8988T (cell line): Measurements from ENCODE around the gene TMEM131L.
"Not testable (repeated sequence)": the region's sequence is repeated elsewhere in the genome, so short reads cannot be mapped to it uniquely, and the experiment has no call there.

Experiments used
- DNase-seq: peaks from one replicate; pipeline ENCODE4 v3.0.0; 2011

Gene TMEM131L

GRCh38 chr4:153450544-153450917 is 15.6 kb upstream of the TMEM131L start:
- no peak for DNase-seq

DNA sequence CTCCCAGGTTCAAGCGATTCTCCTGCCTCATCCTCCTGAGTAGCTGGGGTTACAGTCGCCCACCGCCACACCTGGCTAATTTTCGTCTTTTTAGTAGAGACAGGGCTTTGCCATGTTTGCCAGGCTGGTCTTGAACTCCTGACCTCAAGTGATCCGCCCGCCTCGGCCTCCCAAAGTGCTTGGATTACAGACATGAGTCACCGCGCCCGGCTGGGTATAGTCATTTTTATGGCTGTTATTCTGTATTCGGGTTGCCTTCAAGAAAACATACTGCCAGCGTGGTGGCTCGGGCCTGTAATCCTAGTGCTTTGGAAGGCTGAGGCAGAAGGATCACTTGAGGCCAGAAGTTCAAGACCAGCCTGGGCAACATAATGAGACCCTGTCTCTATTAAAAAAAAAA is 15.0 kb upstream of the TMEM131L start:
- not testable (repeated sequence) for DNase-seq

- no peak for DNase-seq
Measured at GRCh38 chr4:153451911-153452657, 14.1 kb upstream of the TMEM131L start.

- no peak for DNase-seq
Measured at GRCh38 chr4:153452658-153453378, 13.3 kb upstream of the TMEM131L start.

DNA sequence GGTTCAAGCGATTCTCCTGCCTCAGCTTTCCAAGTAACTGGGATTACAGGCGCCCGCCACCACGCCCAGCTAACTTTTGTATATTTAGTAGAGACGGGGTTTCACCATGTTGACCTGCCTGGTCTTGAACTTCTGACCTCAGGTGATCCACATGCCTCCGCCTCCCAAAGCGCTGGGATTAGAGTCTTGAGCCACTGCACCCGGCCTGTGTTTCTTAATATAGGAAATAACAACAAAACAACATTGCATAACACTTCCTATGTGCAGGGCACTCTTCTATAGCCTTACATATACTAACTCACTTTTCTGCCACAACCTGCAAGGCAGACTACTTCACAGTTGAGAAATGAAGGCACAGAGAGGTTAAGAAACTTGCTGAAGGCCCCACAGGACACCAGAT is 12.8 kb upstream of the TMEM131L start:
- no peak for DNase-seq

DNA sequence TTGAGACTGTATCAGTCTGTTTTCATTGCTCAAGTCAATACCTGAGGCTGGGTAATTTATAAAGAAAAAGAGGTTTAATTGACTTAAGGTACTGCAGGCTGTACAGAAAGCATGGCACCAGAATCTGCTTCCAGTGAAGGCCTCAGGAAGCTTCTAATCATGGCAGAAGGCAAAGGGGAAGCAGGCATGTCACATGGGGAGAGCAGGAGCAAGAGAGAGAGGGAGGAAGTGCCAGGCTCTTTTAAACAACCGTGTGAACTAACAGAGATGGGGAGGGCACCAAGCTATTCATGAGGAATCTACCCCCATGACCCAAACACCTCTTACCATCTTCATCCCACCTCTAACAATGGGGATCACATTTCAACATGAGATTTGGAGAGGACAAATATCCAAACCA is 7.2 kb upstream of the TMEM131L start:
- DNase-seq: no peak

- DNase-seq: not testable (repeated sequence)
Measured at GRCh38 chr4:153461549-153461948, 4.6 kb upstream of the TMEM131L start.

DNA sequence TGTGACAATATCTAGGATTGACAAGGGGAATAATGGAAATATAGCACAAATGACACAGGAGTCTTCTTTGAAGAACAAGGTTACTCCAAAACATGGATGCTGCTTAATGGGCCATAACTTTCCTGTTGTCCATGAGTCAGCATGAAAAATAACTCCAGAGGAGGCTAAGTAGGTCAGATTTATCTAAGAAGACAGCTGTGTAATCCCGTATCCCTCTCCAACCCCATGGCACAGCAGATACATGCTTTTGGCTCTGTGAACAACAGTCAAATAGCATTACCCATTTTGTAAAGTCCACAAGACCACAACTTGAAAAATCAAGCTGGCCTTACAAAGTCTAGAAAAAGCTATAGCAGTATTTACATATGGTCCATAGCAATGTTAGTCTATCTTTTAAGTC is 2.1 kb upstream of the TMEM131L start:
- no peak for DNase-seq

DNA sequence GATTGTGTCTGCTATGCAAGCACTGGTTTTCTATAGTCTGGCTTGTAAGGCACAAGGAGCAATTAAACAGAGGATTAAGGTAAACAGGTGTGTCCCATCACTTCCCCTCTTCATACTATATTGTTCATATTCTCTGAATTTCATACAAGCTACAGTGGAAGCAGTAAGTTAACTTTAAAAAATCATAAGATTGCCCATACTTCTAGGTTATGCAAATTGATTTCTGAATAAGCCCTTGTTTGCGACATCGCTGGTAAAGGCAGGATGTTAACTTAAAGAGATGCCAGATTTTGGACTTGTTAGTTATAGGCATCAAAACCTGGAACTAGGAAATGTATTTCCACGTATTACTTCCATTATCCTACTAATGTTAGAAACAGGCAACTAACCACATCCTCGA is 1.0 kb upstream of the TMEM131L start:
- no peak for DNase-seq

DNA sequence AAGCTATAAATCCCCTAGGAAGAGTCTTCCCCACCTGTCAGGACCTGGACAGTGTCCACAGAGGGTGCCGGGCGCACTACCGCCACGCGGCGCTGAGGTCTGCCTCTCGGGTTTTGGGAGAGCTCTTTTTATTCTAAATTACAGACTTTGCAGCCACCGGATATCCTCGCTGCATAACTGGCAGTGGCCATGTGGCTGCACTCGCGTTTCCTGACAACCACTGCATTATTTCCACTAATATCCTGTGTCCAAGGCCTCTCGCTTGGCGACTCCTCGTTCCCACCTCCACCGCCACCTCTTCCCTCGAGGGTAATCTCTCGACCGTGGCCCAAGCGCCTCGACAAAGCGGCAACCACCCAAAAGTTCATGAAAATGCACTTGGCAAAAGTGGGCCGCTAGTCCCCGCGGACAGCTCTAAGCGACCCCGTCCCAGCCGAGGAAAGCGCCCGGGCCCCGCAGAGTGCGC is 512 bp upstream of the TMEM131L start:
- peak; percentile 63 for DNase-seq

DNA sequence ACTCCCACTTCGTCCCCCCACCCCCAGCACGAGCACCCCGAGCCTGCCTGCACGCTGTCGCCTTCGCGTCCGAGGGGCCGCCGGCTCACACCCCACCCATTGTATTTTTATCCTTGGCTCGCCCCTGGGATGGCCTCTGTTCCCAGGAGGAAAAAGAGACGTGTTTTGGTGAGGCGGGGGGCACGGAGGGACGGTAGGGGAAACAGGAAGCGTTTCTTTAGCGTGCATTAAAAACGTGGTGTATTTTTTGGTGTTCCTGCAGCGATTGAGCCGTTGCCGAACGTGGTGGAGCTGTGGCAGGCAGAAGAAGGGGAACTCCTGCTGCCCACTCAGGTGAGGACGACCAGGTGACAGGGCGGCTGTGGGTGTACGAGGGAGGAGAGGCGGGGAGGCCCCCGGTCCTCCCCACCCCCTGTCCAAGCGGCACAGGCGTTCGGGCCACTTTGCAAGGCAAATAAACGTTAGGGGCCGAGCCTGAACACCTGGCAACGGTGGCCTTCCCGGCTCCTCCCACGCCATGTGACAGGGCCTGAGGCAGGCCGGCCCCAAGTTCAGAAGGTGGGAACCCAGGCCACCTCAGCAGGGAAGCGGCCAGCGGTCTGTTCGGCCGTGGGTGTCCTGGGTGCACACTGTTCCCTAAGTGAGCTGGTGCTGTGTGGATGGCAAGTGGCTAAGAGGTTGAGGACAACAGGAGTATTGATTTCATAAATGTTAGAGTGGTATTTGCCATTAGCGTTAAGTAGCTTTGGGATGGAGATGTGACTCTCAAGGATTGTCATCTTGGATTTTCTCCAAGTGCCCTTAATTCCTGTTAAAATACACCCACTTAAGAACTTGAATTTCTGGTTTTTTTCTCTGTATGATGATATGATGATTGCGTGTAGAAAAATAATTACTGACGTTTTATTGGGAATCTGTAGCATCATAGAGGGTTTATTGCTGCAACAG is 1.1 kb downstream of the TMEM131L start:
- peak; percentile 30 for DNase-seq

DNA sequence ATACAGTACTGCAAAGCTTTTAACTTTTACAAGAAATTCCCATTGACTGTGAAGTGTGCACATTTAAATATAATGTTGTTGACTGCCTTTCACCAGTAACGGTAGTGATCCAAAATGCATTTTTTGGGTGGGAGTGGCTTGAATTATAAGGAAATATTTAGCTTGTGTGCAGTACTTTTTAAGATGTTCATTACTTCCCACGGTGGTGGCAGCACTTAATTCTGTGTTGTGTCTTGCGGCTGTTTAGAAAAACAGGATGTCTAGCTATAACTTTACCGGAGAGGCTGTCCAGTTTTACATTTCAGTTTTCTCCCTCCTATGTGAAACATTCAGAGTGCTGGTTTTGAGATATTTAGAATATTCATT is 1.7 kb downstream of the TMEM131L start:
- no peak for DNase-seq

- no peak for DNase-seq
Measured at GRCh38 chr4:153468587-153468986, 2.4 kb downstream of the TMEM131L start.

GRCh38 chr4:153469031-153469430 is 2.9 kb downstream of the TMEM131L start:
- no peak for DNase-seq

GRCh38 chr4:153471071-153471697 is 5.0 kb downstream of the TMEM131L start:
- DNase-seq: not testable (repeated sequence)

GRCh38 chr4:153471698-153472093 is 5.5 kb downstream of the TMEM131L start:
- DNase-seq: no peak

DNA sequence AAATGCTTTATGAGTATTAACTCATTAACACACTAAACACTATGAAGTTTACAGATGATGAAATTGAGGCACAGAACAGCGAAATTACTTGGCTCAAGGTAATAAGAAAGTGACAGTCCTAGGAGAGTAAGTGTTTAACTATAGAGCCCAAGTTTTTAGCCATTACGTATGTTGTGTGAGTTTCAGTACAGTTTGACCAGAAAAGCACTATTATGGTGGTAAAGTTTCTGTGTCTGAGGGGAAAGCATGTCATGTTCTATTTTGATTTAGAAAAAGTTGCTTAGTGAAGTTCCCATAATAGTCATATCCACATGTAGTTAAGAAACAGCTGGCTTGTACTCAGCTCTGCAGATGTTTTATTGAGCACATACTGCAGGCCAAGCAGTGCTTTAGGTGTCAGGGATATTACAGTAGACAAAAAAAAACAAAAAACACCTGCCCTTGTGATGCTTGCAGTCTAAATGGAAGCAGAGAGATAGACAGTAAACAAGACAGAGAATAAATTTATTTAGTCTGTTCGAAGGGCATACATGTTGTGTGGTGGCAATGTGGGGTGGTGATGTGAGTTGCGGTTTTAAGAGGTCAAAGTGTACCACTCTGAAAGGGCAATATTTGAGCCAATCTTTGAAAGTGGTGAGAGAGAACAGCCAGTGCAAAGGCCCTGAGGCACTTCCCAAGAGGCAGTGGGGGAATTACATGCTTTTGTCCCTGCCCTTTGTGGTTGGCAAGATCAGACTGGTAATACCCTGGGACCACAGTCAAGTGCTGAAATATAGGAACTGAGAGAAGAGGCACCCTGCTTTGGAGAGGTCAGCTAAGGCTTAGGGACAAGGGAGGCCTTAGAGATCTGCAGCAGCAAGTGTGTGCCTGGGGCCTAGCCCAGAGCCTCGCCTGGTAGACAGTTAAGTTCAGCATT is 6.2 kb downstream of the TMEM131L start:
- no peak for DNase-seq

DNA sequence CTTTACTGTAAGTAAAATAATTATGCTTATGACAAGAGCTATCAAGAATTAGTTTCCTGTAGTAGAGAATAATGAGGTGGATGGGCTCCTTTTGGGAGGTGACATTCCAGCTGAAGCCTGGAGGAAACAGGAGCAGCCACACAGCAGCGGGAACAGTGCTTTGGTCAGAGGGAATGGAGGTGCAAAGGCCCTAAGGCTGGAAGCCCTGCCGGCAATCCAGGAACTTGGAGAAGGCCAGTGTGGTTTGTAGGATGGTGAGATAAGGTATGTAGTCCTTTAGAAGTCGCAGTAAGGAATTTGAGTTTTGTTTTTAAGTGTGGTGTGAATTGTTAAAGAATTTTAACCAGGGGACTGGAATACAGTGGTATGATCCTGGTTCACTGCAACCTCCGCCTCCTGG is 8.1 kb downstream of the TMEM131L start:
- DNase-seq: no peak

DNA sequence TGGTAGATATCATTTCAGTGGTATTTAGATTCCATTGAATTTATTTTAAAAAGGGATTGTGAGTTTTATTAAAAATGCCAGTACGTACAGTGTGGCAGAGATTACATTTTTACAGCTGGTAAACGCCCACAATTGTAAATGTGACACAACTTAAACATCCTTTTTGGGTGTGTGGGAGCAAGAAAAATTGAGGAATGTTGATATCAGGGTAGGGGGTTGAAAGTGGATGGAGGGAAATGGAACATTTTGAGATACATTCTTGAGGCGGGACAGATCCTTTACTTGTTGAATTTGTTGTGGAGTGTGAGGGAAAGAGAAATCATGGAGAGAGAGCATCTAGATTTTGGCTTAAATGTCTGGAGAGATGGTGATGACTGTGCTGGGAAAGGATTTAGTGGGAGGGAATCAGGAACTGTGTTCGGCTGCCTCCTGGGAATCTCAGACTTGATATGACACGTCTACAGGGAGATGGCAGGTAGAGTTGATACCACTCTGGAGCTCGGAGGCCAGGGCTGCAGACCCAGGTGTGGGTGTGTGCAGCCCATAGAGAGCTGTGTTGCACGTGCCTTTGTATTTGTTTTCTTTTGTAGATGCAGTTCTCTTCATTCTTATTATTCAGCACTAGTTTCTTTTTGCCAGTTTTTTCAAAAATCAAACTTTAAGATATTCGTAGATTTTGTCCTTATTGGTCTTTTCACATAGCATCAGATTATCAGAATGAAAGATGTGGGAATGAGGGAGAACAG is 10.8 kb downstream of the TMEM131L start:
- no peak for DNase-seq

DNA sequence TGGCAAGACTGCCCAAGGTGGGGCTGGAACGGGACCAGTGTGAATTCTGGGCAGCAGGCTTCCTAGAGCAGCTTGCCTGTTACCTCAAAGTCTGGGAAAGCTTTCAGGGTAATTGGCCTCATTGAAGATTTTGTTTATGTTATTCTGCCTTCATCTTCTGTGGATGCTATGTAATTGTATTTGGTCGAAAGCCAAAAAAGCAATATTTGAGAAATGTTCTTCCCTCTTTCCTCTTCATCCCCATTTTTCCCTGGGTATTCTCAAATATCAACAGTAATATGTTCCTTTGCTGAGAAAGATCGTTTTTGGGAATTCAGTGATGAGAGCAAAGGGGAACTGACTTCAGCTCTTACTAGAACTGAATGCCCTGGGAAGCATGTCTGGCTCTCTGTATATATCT is 12.9 kb downstream of the TMEM131L start:
- DNase-seq: no peak

GRCh38 chr4:153480704-153481103 is 14.5 kb downstream of the TMEM131L start:
- DNase-seq: no peak
